SKM-1 (cell line): ENCODE measurements around the gene GPX1.

ENCODE experiments used
- DNase-seq: peaks from one replicate; lab custom pipeline; 2025; ENCODE audit not compliant: unreplicated experiment; lab: John Stamatoyannopoulos, UW

The GPX1 gene

DNA sequence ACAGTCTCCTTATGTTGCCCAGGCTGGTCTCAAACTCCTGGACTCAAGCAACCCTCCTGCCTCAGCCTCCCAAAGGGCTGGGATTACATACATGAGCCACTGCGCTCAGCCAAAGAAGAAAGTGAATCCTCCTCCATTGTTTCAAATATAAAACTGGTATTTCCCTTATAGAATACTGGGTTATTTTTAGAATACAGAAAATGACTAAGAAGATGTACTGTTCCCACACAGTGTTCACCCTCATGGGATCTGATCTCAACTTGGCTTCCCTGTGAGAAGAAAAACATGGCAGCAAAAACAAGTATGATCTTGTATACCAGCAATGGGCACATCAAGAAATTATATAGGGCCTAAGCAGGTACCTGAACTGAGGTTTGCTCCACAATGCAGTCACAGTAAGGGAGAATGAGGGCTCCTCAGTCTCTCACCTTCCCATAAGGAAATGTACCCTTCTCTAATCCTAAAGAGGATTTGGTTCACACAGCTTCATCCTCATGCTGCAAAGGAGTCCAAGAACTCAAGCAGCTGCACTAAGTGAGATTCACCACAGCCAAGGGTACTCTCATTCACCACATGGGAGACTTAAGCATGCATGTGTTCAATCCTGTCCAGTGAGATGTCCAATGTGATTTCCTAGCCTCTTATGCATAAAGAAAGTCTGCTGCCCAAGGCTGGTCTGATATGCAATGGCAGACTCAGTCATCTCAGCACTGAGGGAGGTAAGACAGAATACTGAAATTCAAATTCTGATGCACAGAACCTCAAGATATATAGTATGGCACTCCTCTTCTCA lies 44.1 kb downstream of the GPX1 start:
- DNase-seq = no peak

DNA sequence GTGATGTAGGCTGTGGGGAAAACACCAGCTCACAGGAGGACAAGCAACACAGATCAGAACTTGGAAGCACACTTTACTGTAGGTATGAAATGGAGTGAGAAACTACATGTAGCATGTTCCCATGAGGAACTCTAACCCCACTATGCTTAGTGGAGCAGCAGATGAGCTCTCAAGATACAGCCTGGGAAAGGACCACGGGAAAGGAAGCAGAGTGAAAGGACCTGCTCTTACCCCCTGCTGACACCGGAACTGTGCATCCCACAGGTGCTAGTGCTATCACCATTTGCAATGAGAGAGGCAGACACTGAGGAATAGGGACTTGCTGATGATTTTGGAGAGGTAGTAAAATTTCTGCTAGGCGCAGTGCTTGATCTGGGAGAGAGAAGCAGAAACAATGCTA lies 46.9 kb downstream of the GPX1 start:
- no peak for DNase-seq

DNA sequence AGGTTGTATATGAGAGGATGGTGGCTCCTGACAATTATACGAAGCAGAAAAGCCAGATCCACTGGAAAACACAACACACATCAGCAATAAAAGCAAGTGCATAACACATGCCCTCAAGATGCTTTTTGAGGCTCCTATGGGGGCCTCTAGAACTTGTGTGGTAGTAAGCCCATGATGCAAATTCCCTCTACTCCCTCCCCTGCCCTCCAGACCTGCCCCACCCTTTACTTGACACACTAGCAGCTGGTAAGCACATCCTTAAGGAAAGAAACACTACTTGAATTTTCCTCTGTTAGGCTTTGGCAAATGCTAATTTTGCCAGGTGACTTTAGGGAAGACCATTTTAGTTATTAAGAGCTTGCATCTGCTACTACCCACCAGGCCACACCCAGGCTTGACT lies 47.5 kb downstream of the GPX1 start:
- DNase-seq = no peak
